Activated B cell treated with CpG ODN at 0.5 μM for 24 hours (primary cell): Measurements from ENCODE around the gene S100A12. TPM values are rescaled to one million over a fixed set of nuclear protein-coding genes. Genes with fewer than 3 reads are reported as not detected.

Experiments
- ATAC-seq: fragments of 200-7000 bp; cut with Tn5 transposase; one replicate; pipeline ENCODE4 v1.10.0; 2021; ENCODE audit warnings: low read depth, mild to moderate bottlenecking, moderate library complexity
- CTCF ChIA-PET: fragments of 350-600 bp; sonication (Branson Sonifier 250); formaldehyde crosslinking; loops from one replicate; lab custom pipeline; 2021; ENCODE audit warnings: antibody characterized with exemption; lab: Charles Lee
- POLR2A ChIA-PET: fragments of 350-600 bp; sonication (Branson Sonifier 250); formaldehyde crosslinking; loops from one replicate; lab custom pipeline; 2021; ENCODE audit warnings: antibody characterized with exemption; lab: Charles Lee
- DNase-seq: peaks from one replicate; pipeline ENCODE4 v3.0.0; 2022
- H3K27ac Mint-ChIP-seq: one replicate; pipeline ENCODE4 v1.8.0; 2020; ENCODE audit warnings: mixed read lengths
- H3K27me3 Mint-ChIP-seq: one replicate; pipeline ENCODE4 v1.8.0; 2021; ENCODE audit warnings: mixed read lengths
- H3K36me3 Mint-ChIP-seq: one replicate; pipeline ENCODE4 v1.8.0; 2021; ENCODE audit warnings: low read depth, mixed read lengths
- H3K4me1 Mint-ChIP-seq: one replicate; pipeline ENCODE4 v1.8.0; 2021; ENCODE audit warnings: mixed read lengths
- H3K4me3 Mint-ChIP-seq: one replicate; pipeline ENCODE4 v1.8.0; 2020; ENCODE audit warnings: mild to moderate bottlenecking, mixed read lengths
- H3K9me3 Mint-ChIP-seq: one replicate; pipeline ENCODE4 v1.8.0; 2020; ENCODE audit warnings: mixed read lengths
- CTCF ChIP-seq: fragments of 200-600 bp; IDR thresholded peaks from one replicate; pipeline ENCODE4 v1.8.0; 2022; ENCODE audit warnings: antibody characterized with exemption, mild to moderate bottlenecking
- intact Hi-C: fragments of 100-400 bp; cut with micrococcal nuclease; formaldehyde crosslinking; loops from one replicate; pipeline ENCODE4 v1.15.1; 2024
- total RNA-seq: library from RNA; stranded (reverse); gene quantifications from 2 replicates; pipeline ENCODE4 v1.2.3, GENCODE V29; 2022

S100A12 gene
- total RNA-seq, 1 donor from 2014 or later = not detected

GRCh38 chr1:153365696-153366095, 9.7 kb downstream of the S100A12 start:
- no peak for TF ChIP-seq CTCF
- no peak overlapping the region for H3K4me3 Mint-ChIP-seq
- H3K4me1 Mint-ChIP-seq = no peaks in the 10 kb centered on the region
- H3K9me3 Mint-ChIP-seq = no peaks in the 10 kb centered on the region
- no peak for DNase-seq
- intact Hi-C loops = no loop called here
- peaks cover 30% of the 10 kb centered on the region for H3K27me3 Mint-ChIP-seq
- H3K36me3 Mint-ChIP-seq = no peaks in the 10 kb centered on the region
- no peak overlapping the region for H3K27ac Mint-ChIP-seq
- no peak for ATAC-seq
- ChIA-PET POLR2A (no interaction called here), CTCF (no interaction called here)

GRCh38 chr1:153364766-153365666, 10.4 kb downstream of the S100A12 start:
- Mint-ChIP-seq H3K9me3 (no peaks in the 10 kb centered on the region), H3K4me1 (no peaks in the 10 kb centered on the region), H3K36me3 (no peaks in the 10 kb centered on the region), H3K27me3 (peaks cover 27% of the 10 kb centered on the region), H3K4me3 (no peak overlapping the region), H3K27ac (no peak overlapping the region)
- ChIA-PET POLR2A (no interaction called here), CTCF (no interaction called here)
- no peak for DNase-seq
- ATAC-seq = no peak
- intact Hi-C loops = no loop called here
- no peak for TF ChIP-seq CTCF

- no peaks in the 10 kb centered on the region for H3K4me1 Mint-ChIP-seq
- ChIA-PET POLR2A (no interaction called here), CTCF (no interaction called here)
- no peak overlapping the region for H3K27ac Mint-ChIP-seq
- no peaks in the 10 kb centered on the region for H3K9me3 Mint-ChIP-seq
- H3K36me3 Mint-ChIP-seq = no peaks in the 10 kb centered on the region
- TF ChIP-seq CTCF = no peak
- DNase-seq (no peak), ATAC-seq (no peak)
- intact Hi-C loops = no loop called here
- H3K4me3 Mint-ChIP-seq = no peak overlapping the region
- peaks cover 27% of the 10 kb centered on the region for H3K27me3 Mint-ChIP-seq
Observed at GRCh38 chr1:153364156-153364555, 11.3 kb downstream of the S100A12 start.

GRCh38 chr1:153363641-153364040, 11.8 kb downstream of the S100A12 start:
- no peak overlapping the region for H3K4me3 Mint-ChIP-seq
- TF ChIP-seq CTCF = no peak
- intact Hi-C loops = no loop called here
- no peaks in the 10 kb centered on the region for H3K9me3 Mint-ChIP-seq
- CTCF ChIA-PET = no interaction called here
- POLR2A ChIA-PET = no interaction called here
- H3K36me3 Mint-ChIP-seq = no peaks in the 10 kb centered on the region
- ATAC-seq (no peak), DNase-seq (no peak)
- no peaks in the 10 kb centered on the region for H3K4me1 Mint-ChIP-seq
- H3K27ac Mint-ChIP-seq = no peak overlapping the region
- peaks cover 27% of the 10 kb centered on the region for H3K27me3 Mint-ChIP-seq

- ChIA-PET POLR2A (no interaction called here), CTCF (interaction anchor here (1.0 kb wide), 1 partner anchor 9 kb away, joined by 3 read pairs; no protein-coding TSS in a partner anchor)
- Mint-ChIP-seq H3K9me3 (no peaks in the 10 kb centered on the region), H3K36me3 (no peaks in the 10 kb centered on the region), H3K27me3 (peaks cover 35% of the 10 kb centered on the region), H3K4me1 (peaks cover 10% of the 10 kb centered on the region), H3K27ac (no peak overlapping the region), H3K4me3 (no peak overlapping the region)
- intact Hi-C loops = no loop called here
- ATAC-seq (no peak), DNase-seq (no peak)
- TF ChIP-seq CTCF = no peak
Observed at GRCh38 chr1:153362187-153362775, 13.1 kb downstream of the S100A12 start.
